ENCODE data around the gene RFLNA.

Gene RFLNA

DNA sequence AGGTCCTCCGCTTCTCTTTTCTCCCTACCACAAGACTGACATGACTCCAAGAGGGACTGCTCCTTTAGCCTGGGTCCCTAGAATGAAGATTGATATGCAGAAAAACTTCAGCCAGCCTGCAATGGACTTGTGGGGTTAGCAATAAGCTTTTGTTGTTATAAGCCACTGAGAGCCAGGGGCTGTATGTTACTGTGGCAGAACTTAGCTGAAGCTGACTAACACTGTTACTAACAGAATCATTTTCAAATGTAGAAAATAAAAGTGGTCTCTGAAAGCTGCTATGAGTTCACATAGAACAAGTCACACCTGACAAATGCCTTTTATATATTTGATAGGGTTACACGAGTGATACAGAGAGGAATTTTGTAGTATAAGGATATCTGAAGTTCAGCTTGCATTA lies 13.6 kb upstream of the RFLNA start:
- no peak overlapping the region for H3K27ac ChIP-seq
- ChIA-PET CTCF (interaction anchor here (0.5 kb wide), 1 partner anchor 35 kb away, joined by 3 read pairs; no protein-coding TSS in a partner anchor), POLR2A (ENCODE audit: low non-redundant PET) (no interaction called here)
- TF ChIP-seq, protein P1, sequence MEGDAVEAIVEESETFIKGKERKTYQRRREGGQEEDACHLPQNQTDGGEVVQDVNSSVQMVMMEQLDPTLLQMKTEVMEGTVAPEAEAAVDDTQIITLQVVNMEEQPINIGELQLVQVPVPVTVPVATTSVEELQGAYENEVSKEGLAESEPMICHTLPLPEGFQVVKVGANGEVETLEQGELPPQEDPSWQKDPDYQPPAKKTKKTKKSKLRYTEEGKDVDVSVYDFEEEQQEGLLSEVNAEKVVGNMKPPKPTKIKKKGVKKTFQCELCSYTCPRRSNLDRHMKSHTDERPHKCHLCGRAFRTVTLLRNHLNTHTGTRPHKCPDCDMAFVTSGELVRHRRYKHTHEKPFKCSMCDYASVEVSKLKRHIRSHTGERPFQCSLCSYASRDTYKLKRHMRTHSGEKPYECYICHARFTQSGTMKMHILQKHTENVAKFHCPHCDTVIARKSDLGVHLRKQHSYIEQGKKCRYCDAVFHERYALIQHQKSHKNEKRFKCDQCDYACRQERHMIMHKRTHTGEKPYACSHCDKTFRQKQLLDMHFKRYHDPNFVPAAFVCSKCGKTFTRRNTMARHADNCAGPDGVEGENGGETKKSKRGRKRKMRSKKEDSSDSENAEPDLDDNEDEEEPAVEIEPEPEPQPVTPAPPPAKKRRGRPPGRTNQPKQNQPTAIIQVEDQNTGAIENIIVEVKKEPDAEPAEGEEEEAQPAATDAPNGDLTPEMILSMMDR (conservative IDR thresholded peaks at IDR 0.05; ENCODE audit: low read depth) = no peak
- no peak for DNase-seq (ENCODE audit: low spot score)

GRCh38 chr12:124282287-124282686 lies 12.6 kb upstream of the RFLNA start:
- DNase-seq (ENCODE audit: low spot score) = no peak
- no peak overlapping the region for H3K27ac ChIP-seq
- POLR2A ChIA-PET (ENCODE audit: low non-redundant PET) = no interaction called here
- TF ChIP-seq, protein P1 (conservative IDR thresholded peaks at IDR 0.05; ENCODE audit: low read depth) = no peak
- CTCF ChIA-PET = interaction anchor here (0.7 kb wide), 1 partner anchor 33 kb away, joined by 5 read pairs; no protein-coding TSS in a partner anchor

DNA sequence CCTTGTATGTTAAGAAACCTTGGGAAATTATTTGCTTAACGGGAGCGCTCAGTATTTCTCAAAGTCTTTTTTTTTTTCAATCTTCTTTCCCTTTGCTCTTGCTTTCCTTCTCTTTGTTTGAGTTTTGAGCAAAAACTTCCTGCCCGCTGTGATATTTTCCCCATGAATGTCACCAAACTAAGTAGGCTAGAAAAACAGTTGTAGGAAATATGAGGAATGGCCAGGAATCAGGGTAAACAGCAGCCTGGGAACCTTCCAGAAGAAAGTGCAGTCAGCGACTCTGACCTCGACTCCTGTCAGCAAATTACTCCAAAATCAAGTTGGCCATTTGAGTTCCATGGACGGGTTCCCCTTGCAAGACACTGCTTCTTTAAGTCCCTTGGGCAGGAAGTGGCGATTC lies 11.6 kb upstream of the RFLNA start:
- no peak for DNase-seq (ENCODE audit: low spot score)
- TF ChIP-seq, protein P1 (conservative IDR thresholded peaks at IDR 0.05; ENCODE audit: low read depth) = no peak
- CTCF ChIA-PET = no interaction called here
- POLR2A ChIA-PET (ENCODE audit: low non-redundant PET) = no interaction called here
- H3K27ac ChIP-seq = no peak overlapping the region

DNA sequence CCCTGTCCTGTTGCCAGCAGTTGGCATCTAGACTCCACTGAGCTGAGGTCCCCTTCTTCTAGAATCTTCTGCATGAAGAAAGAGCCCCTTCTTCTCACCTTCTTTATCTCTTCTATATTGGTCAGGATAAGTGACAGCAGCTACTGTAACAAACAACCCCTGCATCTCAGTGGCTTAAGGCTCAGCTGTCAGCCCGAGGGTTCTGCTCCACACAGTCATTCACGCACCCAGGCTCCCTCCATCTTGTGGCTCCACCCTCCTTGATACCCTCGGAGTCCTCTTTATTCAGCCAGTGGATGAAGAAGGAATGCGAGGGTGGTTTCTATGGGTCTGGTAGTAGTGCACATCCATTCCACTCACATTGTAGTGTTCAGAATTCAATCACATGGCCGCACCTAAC lies 10.5 kb upstream of the RFLNA start:
- CTCF ChIA-PET = no interaction called here
- no peak overlapping the region for H3K27ac ChIP-seq
- DNase-seq (ENCODE audit: low spot score) = no peak
- TF ChIP-seq, protein P1 (conservative IDR thresholded peaks at IDR 0.05; ENCODE audit: low read depth) = no peak
- POLR2A ChIA-PET (ENCODE audit: low non-redundant PET) = no interaction called here

GRCh38 chr12:124286414-124286813 lies 8.5 kb upstream of the RFLNA start:
- TF ChIP-seq, protein P1 (conservative IDR thresholded peaks at IDR 0.05; ENCODE audit: low read depth) = no peak
- CTCF ChIA-PET = no interaction called here
- peak overlapping the region; percentile 55; the same call in 1 of the 2 replicates for H3K27ac ChIP-seq
- DNase-seq (ENCODE audit: low spot score) = peak; percentile 61
- POLR2A ChIA-PET (ENCODE audit: low non-redundant PET) = no interaction called here

- no peak for DNase-seq (ENCODE audit: low spot score)
- CTCF ChIA-PET = no interaction called here
- POLR2A ChIA-PET (ENCODE audit: low non-redundant PET) = no interaction called here
- no peak overlapping the region for H3K27ac ChIP-seq
- TF ChIP-seq, protein P1 (conservative IDR thresholded peaks at IDR 0.05; ENCODE audit: low read depth) = no peak
Measured at GRCh38 chr12:124286971-124287370, 7.9 kb upstream of the RFLNA start.
